Effector CD8-positive, alpha-beta T cell (primary cell): ENCODE data around the gene RNF223.
A peak's percentile ranks its signal among the peaks of the same experiment; 100 is the strongest.
"Not testable (repeated sequence)": the region's sequence is repeated elsewhere in the genome, so short reads cannot be mapped to it uniquely, and the experiment has no call there.

Source experiments
- DNase-seq: peaks from one replicate; lab custom pipeline; 2025; lab: John Stamatoyannopoulos, UW

Gene RNF223

GRCh38 chr1:1060281-1061000 lies 13.7 kb downstream of the RNF223 start:
- no peak for DNase-seq

- peak; percentile 92 for DNase-seq
Measured at GRCh38 chr1:1059494-1060280, 14.4 kb downstream of the RNF223 start.

- no peak for DNase-seq
Measured at GRCh38 chr1:1058921-1059493, 15.1 kb downstream of the RNF223 start.

GRCh38 chr1:1058088-1058905 lies 15.8 kb downstream of the RNF223 start:
- DNase-seq: no peak

GRCh38 chr1:1057769-1058087 lies 16.4 kb downstream of the RNF223 start:
- not testable (repeated sequence) for DNase-seq

GRCh38 chr1:1055841-1056736 lies 18.0 kb downstream of the RNF223 start:
- no peak for DNase-seq

GRCh38 chr1:1054971-1055370 lies 19.1 kb downstream of the RNF223 start:
- DNase-seq: no peak

- no peak for DNase-seq
Measured at GRCh38 chr1:1054099-1054700, 19.9 kb downstream of the RNF223 start.

- no peak for DNase-seq
Measured at GRCh38 chr1:1053682-1054081, 20.4 kb downstream of the RNF223 start.

GRCh38 chr1:1053022-1053421 lies 21.1 kb downstream of the RNF223 start:
- no peak for DNase-seq

GRCh38 chr1:1052003-1052840 lies 21.9 kb downstream of the RNF223 start:
- no peak for DNase-seq

- no peak for DNase-seq
Measured at GRCh38 chr1:1051127-1051810, 22.8 kb downstream of the RNF223 start.

- DNase-seq: no peak
Measured at GRCh38 chr1:1050577-1051052, 23.5 kb downstream of the RNF223 start.

- DNase-seq: no peak
Measured at GRCh38 chr1:1049318-1050165, 24.6 kb downstream of the RNF223 start.

- DNase-seq: no peak
Measured at GRCh38 chr1:1048765-1049164, 25.3 kb downstream of the RNF223 start.

- no peak for DNase-seq
Measured at GRCh38 chr1:1047963-1048362, 26.1 kb downstream of the RNF223 start.

- no peak for DNase-seq
Measured at GRCh38 chr1:1047407-1047806, 26.7 kb downstream of the RNF223 start.

- no peak for DNase-seq
Measured at GRCh38 chr1:1046767-1047166, 27.3 kb downstream of the RNF223 start.
